Measurements from ENCODE around the gene RAB11FIP3.

GRCh38 chr16:525520-526180 lies 100.2 kb downstream of the RAB11FIP3 start:
- TF ChIP-seq GATA2 (IDR thresholded peaks at IDR 0.05; ENCODE audit: low read depth, low read length) (no peak), GATA3 (IDR thresholded peaks at IDR 0.05; ENCODE audit: low read depth, low read length) (no peak)
